ENCODE data around the gene MARCHF11.

The MARCHF11 gene

GRCh38 chr5:16128944-16129343 lies 50.6 kb downstream of the MARCHF11 start:
- DNase-seq: no peak

DNA sequence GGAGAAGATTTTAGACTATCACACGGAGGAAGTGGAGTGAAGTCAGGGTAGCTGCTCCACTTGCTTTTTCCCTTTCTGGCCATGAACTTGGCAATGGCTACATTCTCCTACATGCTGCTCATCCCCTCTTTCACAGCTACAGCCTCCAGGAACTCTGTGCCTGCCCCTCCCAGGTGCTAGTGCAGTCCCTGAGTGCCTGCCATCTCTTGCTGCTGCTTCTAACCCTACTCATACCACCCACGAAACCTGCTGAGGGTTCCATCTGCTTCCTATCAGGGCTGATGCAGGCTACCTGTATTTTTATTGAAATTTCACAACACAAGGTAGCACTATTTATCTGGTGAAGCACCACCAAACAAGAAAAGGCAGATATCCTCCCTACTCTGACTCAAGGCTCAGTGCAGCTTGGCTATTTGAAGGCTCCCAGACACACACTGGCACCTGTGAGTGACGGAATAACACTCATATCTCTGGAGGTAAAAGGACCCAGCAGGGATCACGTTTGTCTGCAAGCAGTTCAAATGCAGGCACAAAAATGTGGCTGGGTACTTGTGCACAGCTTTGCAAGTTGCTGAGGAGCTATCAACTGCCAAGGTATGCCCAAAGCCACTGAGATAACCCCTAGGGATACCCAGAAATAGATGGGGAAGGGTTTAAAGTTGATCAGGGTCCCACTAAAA lies 51.6 kb downstream of the MARCHF11 start:
- DNase-seq: no peak

DNA sequence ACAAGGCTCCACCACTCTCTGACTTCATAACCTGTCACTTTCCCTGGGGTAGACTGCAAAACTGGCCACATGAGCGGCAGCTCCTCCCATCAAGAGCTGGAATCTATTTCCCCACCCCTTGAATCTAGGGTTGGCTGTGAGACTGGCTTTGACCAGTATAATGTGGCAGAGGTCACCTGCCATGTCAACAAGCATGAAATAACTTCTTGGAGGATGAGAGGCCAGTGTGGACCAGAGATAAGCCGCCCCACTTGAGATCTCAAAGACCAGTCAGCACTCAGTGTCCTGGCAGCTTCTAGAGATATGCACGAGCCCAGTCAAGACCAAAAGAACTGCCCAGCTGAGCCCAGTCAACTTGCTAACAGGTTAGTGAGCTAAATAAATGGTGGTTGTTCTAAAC lies 59.0 kb downstream of the MARCHF11 start:
- DNase-seq: no peak

GRCh38 chr5:16119790-16120189 lies 59.8 kb downstream of the MARCHF11 start:
- no peak for DNase-seq

DNA sequence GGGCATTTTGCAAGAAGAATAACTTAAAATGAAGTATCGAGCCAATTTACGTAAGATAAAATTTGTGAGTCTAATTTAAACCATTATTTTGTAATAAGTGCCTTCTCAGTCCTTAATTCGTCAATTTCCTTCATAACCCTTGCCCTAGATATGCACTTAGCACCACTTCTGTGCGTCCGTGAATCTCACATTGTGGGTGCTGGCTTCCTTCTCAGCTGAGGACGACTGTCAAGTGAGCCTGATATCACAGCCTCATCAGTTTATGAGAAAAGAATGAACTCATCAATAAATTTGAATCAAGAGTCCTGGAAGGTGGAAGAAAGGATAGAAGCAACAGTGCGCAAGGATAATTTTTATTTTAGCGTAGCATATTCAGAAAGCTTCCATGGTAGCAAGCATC lies 64.5 kb downstream of the MARCHF11 start:
- DNase-seq: no peak

- no peak for DNase-seq
These were observed 71.2 kb downstream of the MARCHF11 start for GRCh38 chr5:16108418-16108817.

- no peak for DNase-seq
These were observed 74.6 kb downstream of the MARCHF11 start for GRCh38 chr5:16104961-16105360.

- no peak for DNase-seq
These were observed 84.0 kb downstream of the MARCHF11 start for GRCh38 chr5:16095612-16096011.

DNA sequence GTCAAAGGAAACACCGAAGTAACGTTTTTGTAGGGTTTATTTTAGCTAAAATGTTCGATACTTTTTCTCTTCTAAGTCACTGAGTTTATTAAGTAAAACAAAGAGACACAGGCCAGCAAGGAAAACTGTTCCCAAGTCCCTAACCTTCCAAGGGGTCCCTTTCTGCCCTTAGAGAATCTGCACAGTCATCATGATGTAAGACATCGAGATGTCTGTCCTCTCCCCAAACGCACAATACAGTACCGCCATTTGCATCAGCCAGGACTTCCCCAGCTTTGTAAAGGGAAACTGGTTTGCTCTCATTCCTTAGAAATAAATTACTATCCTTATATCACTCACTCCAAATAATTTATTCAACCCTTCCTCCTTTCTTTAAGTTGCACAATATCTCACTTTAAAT lies 89.3 kb downstream of the MARCHF11 start:
- no peak for DNase-seq

DNA sequence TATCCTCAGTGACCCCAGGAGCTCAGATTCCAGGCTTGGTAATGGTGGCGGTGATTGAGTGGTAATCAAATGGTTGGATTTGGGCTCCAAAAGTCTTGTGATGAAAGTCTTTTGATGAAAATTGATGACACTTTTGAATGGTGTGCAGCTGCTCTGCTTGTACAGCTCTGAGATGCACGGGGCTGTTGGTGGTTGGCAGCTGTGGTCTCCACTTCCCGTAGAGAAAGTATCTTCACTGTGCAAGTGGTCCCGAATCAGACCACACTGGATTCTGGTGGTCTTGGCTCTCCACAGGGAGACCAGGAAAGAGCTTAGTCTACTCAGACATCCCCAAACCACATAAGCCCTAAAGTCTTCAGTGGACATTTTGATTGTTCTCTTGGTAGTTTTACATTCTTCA lies 96.6 kb downstream of the MARCHF11 start:
- no peak for DNase-seq

DNA sequence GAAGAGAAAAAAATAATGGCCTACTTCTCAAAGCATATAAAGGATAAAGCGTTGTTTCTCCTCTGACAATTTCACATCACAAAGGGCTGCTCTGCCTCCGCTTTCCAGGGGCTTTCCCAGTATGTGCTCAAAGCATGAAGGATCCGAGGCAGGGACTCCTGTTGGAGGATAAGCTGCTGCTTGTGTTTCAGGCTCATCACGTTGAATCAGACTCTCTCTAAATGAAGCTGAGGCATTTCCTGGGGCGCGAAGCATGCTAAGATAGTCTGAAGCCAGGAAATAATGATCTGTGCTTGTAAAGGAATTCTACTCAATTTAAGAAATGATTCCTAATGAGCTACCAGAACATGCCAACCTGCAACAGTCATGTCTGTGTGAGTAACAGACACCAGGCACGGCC lies 97.5 kb downstream of the MARCHF11 start:
- no peak for DNase-seq

GRCh38 chr5:16081376-16081955 lies 98.1 kb downstream of the MARCHF11 start:
- no peak for DNase-seq

DNA sequence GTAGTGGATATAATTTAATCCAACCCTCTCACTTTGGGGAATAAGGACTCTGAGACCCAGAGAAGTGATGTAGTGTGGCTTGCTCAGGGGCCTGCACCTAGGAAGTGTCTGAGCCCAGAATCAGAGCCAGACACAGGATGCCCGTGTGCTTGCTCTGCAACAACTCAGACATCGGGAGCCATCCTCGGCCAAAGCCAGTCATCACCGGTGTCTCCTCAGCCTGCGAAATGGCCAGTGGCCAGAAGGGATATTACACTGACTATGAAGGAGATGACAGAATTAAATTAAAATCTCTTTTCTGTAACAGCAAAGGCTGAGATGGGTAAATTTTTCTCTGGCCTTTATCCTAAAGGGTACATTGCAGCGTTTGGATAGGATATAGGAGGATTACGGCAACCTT lies 102.9 kb downstream of the MARCHF11 start:
- no peak for DNase-seq

- DNase-seq: no peak
These were observed 105.2 kb downstream of the MARCHF11 start for GRCh38 chr5:16074358-16074757.

- DNase-seq: no peak
These were observed 107.0 kb downstream of the MARCHF11 start for GRCh38 chr5:16072616-16073015.

- DNase-seq: no peak
These were observed 112.2 kb downstream of the MARCHF11 start for GRCh38 chr5:16067415-16067814.

GRCh38 chr5:16066810-16067209 lies 112.8 kb downstream of the MARCHF11 start:
- no peak for DNase-seq

DNA sequence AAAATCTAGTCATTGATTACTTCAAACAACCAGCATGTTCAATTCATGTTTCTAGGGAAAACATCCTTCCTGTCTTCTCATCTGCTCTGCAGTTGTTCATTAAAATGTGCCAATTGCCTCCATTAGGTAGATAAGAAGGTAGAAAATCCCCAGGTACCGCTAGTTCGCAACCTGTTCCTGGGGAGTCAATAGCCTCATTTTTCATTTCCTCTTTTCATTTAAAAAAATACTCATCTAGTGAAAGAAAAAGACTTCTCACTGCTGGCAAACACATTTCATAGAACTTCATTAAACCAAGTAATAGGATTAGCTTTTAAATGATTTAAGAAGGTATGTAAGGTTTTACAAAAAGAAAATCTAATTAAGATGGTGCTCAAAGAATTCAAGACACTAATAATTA lies 113.3 kb downstream of the MARCHF11 start:
- no peak for DNase-seq

DNA sequence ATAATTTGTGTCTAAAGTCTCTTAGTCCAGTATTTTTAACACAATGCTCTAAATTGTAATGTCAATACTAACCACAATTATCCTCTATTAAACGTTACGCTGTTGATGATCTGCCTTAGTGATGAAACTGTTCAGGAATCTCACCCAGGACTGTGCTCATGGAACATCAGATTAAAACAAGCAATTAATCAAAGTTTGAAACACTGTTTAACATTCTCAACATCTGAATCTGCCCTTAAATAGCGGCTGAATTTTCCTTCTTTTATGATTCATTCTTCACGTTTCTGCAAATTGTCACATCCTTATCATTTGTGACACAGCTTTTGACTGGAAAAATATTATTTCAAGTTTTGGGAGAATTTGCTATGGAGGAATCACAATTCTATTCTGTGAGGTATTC lies 113.8 kb downstream of the MARCHF11 start:
- DNase-seq: peak; percentile 24

DNA sequence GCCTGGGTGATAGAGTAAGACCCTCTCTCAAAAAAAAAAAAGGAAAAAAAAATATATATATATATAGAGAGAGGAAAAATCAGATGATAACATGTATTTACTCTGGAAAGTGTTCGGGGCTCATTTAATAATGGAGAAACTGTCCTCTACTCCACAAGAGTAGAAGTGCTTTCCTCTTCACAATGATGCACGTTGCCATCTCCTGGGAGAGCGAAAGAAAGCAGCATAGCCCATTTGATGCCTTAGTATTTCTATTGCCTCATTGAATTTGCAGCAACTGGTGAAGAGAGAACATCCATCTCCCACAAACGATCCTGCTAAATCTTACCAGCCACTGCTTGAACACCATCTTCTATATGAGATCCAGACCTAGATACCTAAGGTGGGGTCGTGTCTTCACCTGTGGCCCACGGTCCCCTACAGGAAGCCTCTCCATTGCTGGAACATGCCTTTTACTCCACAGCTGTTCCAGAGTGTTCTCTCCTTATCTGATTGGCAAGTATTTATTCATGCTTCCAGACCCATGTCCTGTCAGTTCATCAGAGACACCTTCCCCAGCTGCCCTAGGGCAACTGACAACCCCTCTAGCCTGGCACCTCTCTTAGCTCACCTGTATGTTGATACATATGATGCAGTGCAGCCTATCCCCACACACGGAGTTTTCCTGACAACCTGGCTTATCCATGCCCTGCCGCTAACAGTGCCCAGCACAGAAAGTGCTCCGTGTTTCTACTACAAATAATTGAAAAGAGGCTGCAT lies 115.3 kb downstream of the MARCHF11 start:
- DNase-seq: no peak

DNA sequence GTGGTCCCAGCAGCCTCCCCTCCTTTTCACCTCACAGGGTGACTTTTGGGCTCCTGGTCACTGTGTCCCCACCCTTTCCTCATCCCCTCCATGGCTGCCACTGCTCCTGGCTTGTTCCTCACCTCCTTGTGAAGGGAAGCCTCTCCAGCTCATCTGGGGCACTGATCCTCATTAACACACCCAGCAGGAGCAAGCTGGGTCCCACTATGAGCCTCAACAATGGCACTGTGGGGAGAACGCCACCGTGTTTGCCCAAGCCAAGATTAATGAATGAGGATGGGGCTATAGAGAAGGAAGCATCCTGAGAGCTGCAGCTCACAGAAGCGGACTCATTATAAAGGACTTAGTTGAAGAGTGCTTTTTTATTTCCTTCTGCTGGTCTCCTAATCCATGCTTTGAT lies 118.4 kb downstream of the MARCHF11 start:
- DNase-seq: no peak

DNA sequence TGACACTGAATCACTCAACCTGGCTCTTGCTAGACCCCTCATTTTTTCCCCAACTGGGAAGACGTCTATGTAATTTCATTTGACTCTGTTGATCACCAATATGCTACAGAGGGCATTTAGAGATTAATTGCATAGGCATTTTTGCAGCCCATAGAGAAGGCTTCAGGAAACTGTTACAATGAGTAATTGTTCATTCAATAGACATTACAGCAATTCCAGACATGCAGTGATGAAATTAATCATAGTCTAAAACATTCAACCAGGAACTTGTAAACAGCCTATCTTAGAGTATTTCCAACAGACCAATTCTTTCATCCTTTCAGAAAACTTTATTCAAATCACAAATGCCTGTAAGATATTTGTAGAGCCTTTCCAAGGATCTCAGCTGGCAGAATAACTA lies 122.3 kb downstream of the MARCHF11 start:
- DNase-seq: no peak

DNA sequence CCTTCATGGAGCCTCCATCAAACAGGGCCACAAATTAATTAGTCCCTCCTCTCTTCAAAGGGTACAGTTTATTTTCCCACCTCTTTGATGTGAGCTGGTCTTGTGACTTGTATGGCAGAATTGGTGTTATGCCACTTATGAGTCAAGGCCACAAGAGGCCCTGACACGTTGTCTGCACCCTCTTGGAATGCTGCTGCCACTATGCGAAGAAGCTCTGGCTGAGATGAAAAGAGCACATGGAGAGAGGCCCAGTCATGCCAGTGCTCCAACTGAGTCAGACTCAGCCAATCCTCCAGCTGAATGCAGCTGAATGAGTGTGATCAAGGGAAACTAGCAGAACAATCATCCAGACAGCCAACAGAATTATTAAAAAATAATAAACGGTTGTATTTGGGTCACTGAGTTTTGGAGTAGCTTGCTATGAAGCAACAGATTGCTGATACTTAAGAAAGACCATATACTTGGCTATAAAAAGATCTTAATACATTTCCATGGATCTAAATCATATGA lies 128.3 kb downstream of the MARCHF11 start:
- DNase-seq: no peak

DNA sequence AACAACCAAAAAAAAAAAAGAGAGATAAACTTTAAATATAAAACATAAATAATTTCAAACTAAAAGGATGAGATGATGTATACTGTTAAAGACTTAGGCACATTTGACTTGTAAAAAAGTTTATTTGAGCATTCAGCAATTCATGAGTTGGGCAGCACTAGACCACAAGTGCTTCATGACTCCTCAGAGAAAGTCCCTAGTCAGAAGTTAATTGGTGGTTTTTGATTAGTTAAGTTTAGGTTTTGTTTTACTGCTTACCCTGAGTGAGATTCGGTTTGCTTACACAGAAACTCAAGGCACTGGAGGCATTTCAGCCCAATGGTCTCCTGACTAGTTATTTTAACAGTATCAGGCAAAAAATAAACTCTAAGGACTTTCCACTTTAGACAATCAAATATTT lies 129.2 kb downstream of the MARCHF11 start:
- DNase-seq: no peak

Data from NCI-H146 (cell line).